Measurements from ENCODE around the gene TRAPPC2. TPM values are rescaled to one million over a fixed set of nuclear protein-coding genes. Genes with fewer than 3 reads are reported as not detected.

TRAPPC2 gene
- total RNA-seq, 1 experiment from 2014 or later: 19.5 TPM

- Histone ChIP-seq H3K4me1 (ENCODE audit: insufficient read depth, low read length, poor library complexity, severe bottlenecking) (no peaks in the 10 kb centered on the region), H3K27ac (ENCODE audit: low read depth, low read length, poor library complexity, severe bottlenecking) (no peak overlapping the region), H3K9me3 (ENCODE audit: low read depth, low read length, poor library complexity, severe bottlenecking) (no peaks in the 10 kb centered on the region), H3K27me3 (replicated peaks; ENCODE audit: insufficient read depth, low read depth, low read length, poor library complexity) (no peaks in the 10 kb centered on the region), H3K4me3 (ENCODE audit: low read depth, low read length, poor library complexity, severe bottlenecking) (no peak overlapping the region), H3K36me3 (ENCODE audit: insufficient read depth, low read length, poor library complexity, severe bottlenecking) (peaks cover 9% of the 10 kb centered on the region)
- ChIA-PET CTCF (no interaction called here), POLR2A (ENCODE audit: low non-redundant PET) (no interaction called here)
- BruUV-seq (replicated peaks): no TSS peak
- intact Hi-C loops (cut with micrococcal nuclease; ENCODE audit: unreplicated experiment): no loop called here
- no peak for DNase-seq (ENCODE audit: low spot score)
- no peak for TF ChIP-seq EZH2 (IDR thresholded peaks at IDR 0.05; ENCODE audit: borderline replicate concordance, low read depth, low read length, poor library complexity, severe bottlenecking)
- no peak for TF ChIP-seq CTCF (conservative IDR thresholded peaks at IDR 0.05; ENCODE audit: low read depth, low read length)
These were observed 35.7 kb upstream of the TRAPPC2 start for GRCh38 chrX:13770013-13770535.

- intact Hi-C loops (cut with micrococcal nuclease; ENCODE audit: unreplicated experiment): no loop called here
- peaks cover 9% of the 10 kb centered on the region for H3K36me3 ChIP-seq (ENCODE audit: insufficient read depth, low read length, poor library complexity, severe bottlenecking)
These were observed 34.5 kb upstream of the TRAPPC2 start for GRCh38 chrX:13768939-13769338.

GRCh38 chrX:13764765-13765164 is 30.3 kb upstream of the TRAPPC2 start:
- no TSS peak for BruUV-seq (replicated peaks)
- peaks cover 12% of the 10 kb centered on the region for H3K36me3 ChIP-seq (ENCODE audit: insufficient read depth, low read length, poor library complexity, severe bottlenecking)
- CTCF ChIA-PET: no interaction called here
- H3K27me3 ChIP-seq (replicated peaks; ENCODE audit: insufficient read depth, low read depth, low read length, poor library complexity): no peaks in the 10 kb centered on the region
- H3K9me3 ChIP-seq (ENCODE audit: low read depth, low read length, poor library complexity, severe bottlenecking): no peaks in the 10 kb centered on the region
- intact Hi-C loops (cut with micrococcal nuclease; ENCODE audit: unreplicated experiment): no loop called here
- no peak for TF ChIP-seq EZH2 (IDR thresholded peaks at IDR 0.05; ENCODE audit: borderline replicate concordance, low read depth, low read length, poor library complexity, severe bottlenecking)
- 0 out of 2 replicates have a peak, but pooled peaks have one; percentile 20 for TF ChIP-seq CTCF (conservative IDR thresholded peaks at IDR 0.05; ENCODE audit: low read depth, low read length)
- DNase-seq (ENCODE audit: low spot score): no peak
- no peak overlapping the region for H3K4me3 ChIP-seq (ENCODE audit: low read depth, low read length, poor library complexity, severe bottlenecking)
- H3K27ac ChIP-seq (ENCODE audit: low read depth, low read length, poor library complexity, severe bottlenecking): no peak overlapping the region
- POLR2A ChIA-PET (ENCODE audit: low non-redundant PET): no interaction called here
- H3K4me1 ChIP-seq (ENCODE audit: insufficient read depth, low read length, poor library complexity, severe bottlenecking): peaks cover 6% of the 10 kb centered on the region

More at GRCh38 chrX:13768939-13769338, 34.5 kb upstream of the TRAPPC2 start:
- Histone ChIP-seq H3K4me3 (ENCODE audit: low read depth, low read length, poor library complexity, severe bottlenecking) (no peak overlapping the region), H3K4me1 (ENCODE audit: insufficient read depth, low read length, poor library complexity, severe bottlenecking) (no peaks in the 10 kb centered on the region), H3K27me3 (replicated peaks; ENCODE audit: insufficient read depth, low read depth, low read length, poor library complexity) (no peaks in the 10 kb centered on the region), H3K27ac (ENCODE audit: low read depth, low read length, poor library complexity, severe bottlenecking) (no peak overlapping the region), H3K9me3 (ENCODE audit: low read depth, low read length, poor library complexity, severe bottlenecking) (no peaks in the 10 kb centered on the region)
- ChIA-PET CTCF (no interaction called here), POLR2A (ENCODE audit: low non-redundant PET) (no interaction called here)
- DNase-seq (ENCODE audit: low spot score): no peak
- no TSS peak for BruUV-seq (replicated peaks)
- no peak for TF ChIP-seq EZH2 (IDR thresholded peaks at IDR 0.05; ENCODE audit: borderline replicate concordance, low read depth, low read length, poor library complexity, severe bottlenecking)
- no peak for TF ChIP-seq CTCF (conservative IDR thresholded peaks at IDR 0.05; ENCODE audit: low read depth, low read length)
